Tracheal epithelial cell (primary cell): Measurements from ENCODE around the gene EPO. TPM values are rescaled to one million over a fixed set of nuclear protein-coding genes. Genes with fewer than 3 reads are reported as not detected.

Experiments
- total RNA-seq: library from RNA; depleted of rRNA; stranded (reverse); fragments of >200 nt; gene quantifications from 2 replicates; pipeline ENCODE4 v1.2.1, GENCODE V29; 2014

EPO gene
- total RNA-seq, result not detected in 2 replicates

GRCh38 chr7:100720279-100720670 is at the start of gene EPO:
EPO (plus strand) TSS chr7:100720468; CDS start chr7:100720981, 513 bp downstream.

GRCh38 chr7:100673302-100673941 is 46.8 kb upstream of the EPO start, which contains the start of gene GNB2:
GNB2 (plus strand) TSS chr7:100673740; CDS start chr7:100676266, 2,526 bp downstream.

GRCh38 chr7:100694098-100694745 is 26.0 kb upstream of the EPO start, which contains the start of gene GIGYF1:
GIGYF1 (minus strand) TSS chr7:100694250; CDS start chr7:100688238, 6,012 bp downstream.

GRCh38 chr7:100705753-100706671 is 14.3 kb upstream of the EPO start, which contains the start of gene POP7:
POP7 (plus strand) TSS chr7:100706121; CDS start chr7:100706831, 710 bp downstream.

Other genes with a start within 250 kb of the EPO start
- gene TSC22D4, start 241.3 kb upstream of the EPO start, total RNA-seq, result 12.4 and 14.9 TPM in 2 replicates
- 0.85 and 1.4 TPM in 2 replicates for gene NYAP1, start 236.5 kb upstream of the EPO start, total RNA-seq
- gene AGFG2, start 181.3 kb upstream of the EPO start, total RNA-seq, result 3.4 and 7.0 TPM in 2 replicates
- not detected in 2 replicates for gene SAP25, start 146.6 kb upstream of the EPO start, total RNA-seq
- gene LRCH4, start 134.3 kb upstream of the EPO start, total RNA-seq, result 10.9 and 11.6 TPM in 2 replicates
- 0.64 TPM in 1 of 2 replicates, not detected in the other for gene FBXO24, start 134.1 kb upstream of the EPO start, total RNA-seq
- gene PCOLCE, start 118.1 kb upstream of the EPO start, total RNA-seq, result 1.4 TPM in 1 of 2 replicates, not detected in the other
- 3.6 and 3.9 TPM in 2 replicates for gene MOSPD3, start 107.9 kb upstream of the EPO start, total RNA-seq
- gene TFR2, start 78.9 kb upstream of the EPO start, total RNA-seq, result 0.72 and 1.3 TPM in 2 replicates
- gene ACTL6B, start 64.0 kb upstream of the EPO start, total RNA-seq, result not detected in 2 replicates
- gene GNB2, start 46.7 kb upstream of the EPO start, total RNA-seq, result 99.3 and 110 TPM in 2 replicates
- gene GIGYF1, start 26.2 kb upstream of the EPO start, total RNA-seq, result 12.3 and 15.1 TPM in 2 replicates
- gene POP7, start 14.3 kb upstream of the EPO start, total RNA-seq, result 40.7 and 63.1 TPM in 2 replicates
- not detected in 2 replicates for gene ZAN, start 13.1 kb downstream of the EPO start, total RNA-seq
- gene EPHB4, start 107.1 kb downstream of the EPO start, total RNA-seq, result 129 and 175 TPM in 2 replicates
- 17.9 and 18.3 TPM in 2 replicates for gene SLC12A9, start 132.2 kb downstream of the EPO start, total RNA-seq
- 69.6 and 75.5 TPM in 2 replicates for gene TRIP6, start 146.9 kb downstream of the EPO start, total RNA-seq
- 22.0 and 30.8 TPM in 2 replicates for gene SRRT, start 154.6 kb downstream of the EPO start, total RNA-seq
- 8.3 and 14.7 TPM in 2 replicates for gene UFSP1, start 169.2 kb downstream of the EPO start, total RNA-seq
- gene ACHE, start 175.4 kb downstream of the EPO start, total RNA-seq, result 0.24 TPM in 1 of 2 replicates, not detected in the other
- gene MUC3A, start 229.1 kb downstream of the EPO start, total RNA-seq, result not detected in 2 replicates
- gene MUC12, start 249.1 kb downstream of the EPO start, total RNA-seq, result not detected in 2 replicates